Smooth muscle cell (in vitro differentiated cells): ENCODE data around the gene HYAL3. TPM values are rescaled to one million over a fixed set of nuclear protein-coding genes. Genes with fewer than 3 reads are reported as not detected.
A peak's percentile ranks its signal among the peaks of the same experiment; 100 is the strongest.
"Not testable (repeated sequence)": the region's sequence is repeated elsewhere in the genome, so short reads cannot be mapped to it uniquely, and the experiment has no call there.

Experiments
- DNase-seq: peaks from one replicate; lab custom pipeline; 2025; ENCODE audit not compliant: unreplicated experiment; lab: John Stamatoyannopoulos, UW
- H2AFZ ChIP-seq: fragments of 200-600 bp; sonication (generic); 2 replicates; pipeline ENCODE4 v1.6.0; 2016; ENCODE audit warnings: antibody characterized with exemption, low read depth, mild to moderate bottlenecking
- H3F3A ChIP-seq: fragments of 200-600 bp; sonication (generic); 2 replicates; pipeline ENCODE4 v1.6.0; 2017; ENCODE audit warnings: antibody characterized with exemption, low read depth
- H3K27ac ChIP-seq: fragments of 200-600 bp; sonication (generic); 2 replicates; pipeline ENCODE4 v1.5.1; 2016; ENCODE audit warnings: low read depth, mild to moderate bottlenecking
- H3K27me3 ChIP-seq: fragments of 200-600 bp; sonication (generic); 2 replicates; pipeline ENCODE4 v1.6.1; 2016; ENCODE audit warnings: low read depth, mild to moderate bottlenecking
- H3K36me3 ChIP-seq: fragments of 200-600 bp; sonication (generic); 2 replicates; pipeline ENCODE4 v1.5.1; 2016; ENCODE audit warnings: low read depth
- H3K4me1 ChIP-seq: fragments of 200-600 bp; sonication (generic); 2 replicates; pipeline ENCODE4 v1.5.1; 2016; ENCODE audit warnings: low read depth
- H3K4me2 ChIP-seq: fragments of 200-600 bp; sonication (generic); 2 replicates; pipeline ENCODE4 v1.6.0; 2016; ENCODE audit warnings: mild to moderate bottlenecking
- H3K4me3 ChIP-seq: fragments of 200-600 bp; sonication (generic); 2 replicates; pipeline ENCODE4 v1.5.1; 2016; ENCODE audit warnings: mild to moderate bottlenecking
- H3K79me2 ChIP-seq: fragments of 200-600 bp; sonication (generic); 2 replicates; pipeline ENCODE4 v1.6.0; 2016; ENCODE audit warnings: low read depth, mild to moderate bottlenecking
- H3K9ac ChIP-seq: fragments of 200-600 bp; sonication (generic); 2 replicates; pipeline ENCODE4 v1.6.0; 2016; ENCODE audit warnings: low read depth
- H3K9me3 ChIP-seq: fragments of 200-600 bp; sonication (generic); replicated peaks from 2 replicates; pipeline ENCODE4 v1.5.1; 2016; ENCODE audit warnings: low read depth
- H4K20me1 ChIP-seq: fragments of 200-600 bp; sonication (generic); 2 replicates; pipeline ENCODE4 v1.6.0; 2016; ENCODE audit warnings: low read depth
- WGBS: methylation state at CpG from one replicate; pipeline ENCODE4 v1.1.7; 2016; ENCODE audit warnings: low lambda C conversion rate; 5-methylcytosine and 5-hydroxymethylcytosine counted together
- polyA plus RNA-seq: library from polyadenylated mRNA; unstranded; fragments of >200 nt; fragmentation: Nextera tagmentation; extraction: Ambion mirVana; gene quantifications from 2 replicates; pipeline ENCODE4 v1.2.1, GENCODE V29; 2016
- total RNA-seq: library from RNA; depleted of rRNA; stranded (reverse); fragments of >200 nt; gene quantifications from 2 replicates; pipeline ENCODE4 v1.2.3, GENCODE V29; 2014
- TF ChIP-seq, protein P1 (sequence below): fragments of 200-600 bp; sonication (generic); IDR thresholded peaks from 2 replicates; pipeline ENCODE4 v1.5.1; 2017; ENCODE audit warnings: borderline replicate concordance, mild to moderate bottlenecking, antibody characterized with exemption; ENCODE audit not compliant: insufficient read depth, poor library complexity, severe bottlenecking

Gene HYAL3
- total and polyA plus RNA-seq, 2 experiments from 2014 or later = 2.5 to 3.7 TPM

- H3K4me2 ChIP-seq = peak overlapping the region; percentile 2
These were observed 17.5 kb upstream of the HYAL3 start for GRCh38 chr3:50316657-50317242.

GRCh38 chr3:50314816-50315215 is 15.6 kb upstream of the HYAL3 start:
- H3K27ac ChIP-seq = no peak overlapping the region
- H3F3A ChIP-seq = no peaks in the 10 kb centered on the region
- H3K4me3 ChIP-seq = no peak overlapping the region
- peaks cover 1% of the 10 kb centered on the region for H3K36me3 ChIP-seq
- DNase-seq = no peak
- H4K20me1 ChIP-seq = peaks cover 24% of the 10 kb centered on the region
- 99% methylated on average over 4 of the region's 4 CpGs for WGBS
- H3K4me1 ChIP-seq = peaks cover under 1% of the 10 kb centered on the region
- H3K79me2 ChIP-seq = peaks cover 13% of the 10 kb centered on the region
- no peaks in the 10 kb centered on the region for H3K9me3 ChIP-seq
- no peak overlapping the region for H2AFZ ChIP-seq
- no peak overlapping the region for H3K4me2 ChIP-seq
- H3K27me3 ChIP-seq = no peaks in the 10 kb centered on the region
- no peak overlapping the region for H3K9ac ChIP-seq
- TF ChIP-seq, protein P1, sequence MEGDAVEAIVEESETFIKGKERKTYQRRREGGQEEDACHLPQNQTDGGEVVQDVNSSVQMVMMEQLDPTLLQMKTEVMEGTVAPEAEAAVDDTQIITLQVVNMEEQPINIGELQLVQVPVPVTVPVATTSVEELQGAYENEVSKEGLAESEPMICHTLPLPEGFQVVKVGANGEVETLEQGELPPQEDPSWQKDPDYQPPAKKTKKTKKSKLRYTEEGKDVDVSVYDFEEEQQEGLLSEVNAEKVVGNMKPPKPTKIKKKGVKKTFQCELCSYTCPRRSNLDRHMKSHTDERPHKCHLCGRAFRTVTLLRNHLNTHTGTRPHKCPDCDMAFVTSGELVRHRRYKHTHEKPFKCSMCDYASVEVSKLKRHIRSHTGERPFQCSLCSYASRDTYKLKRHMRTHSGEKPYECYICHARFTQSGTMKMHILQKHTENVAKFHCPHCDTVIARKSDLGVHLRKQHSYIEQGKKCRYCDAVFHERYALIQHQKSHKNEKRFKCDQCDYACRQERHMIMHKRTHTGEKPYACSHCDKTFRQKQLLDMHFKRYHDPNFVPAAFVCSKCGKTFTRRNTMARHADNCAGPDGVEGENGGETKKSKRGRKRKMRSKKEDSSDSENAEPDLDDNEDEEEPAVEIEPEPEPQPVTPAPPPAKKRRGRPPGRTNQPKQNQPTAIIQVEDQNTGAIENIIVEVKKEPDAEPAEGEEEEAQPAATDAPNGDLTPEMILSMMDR = no peak

More at GRCh38 chr3:50316657-50317242, 17.5 kb upstream of the HYAL3 start:
- no peak overlapping the region for H3K4me3 ChIP-seq
- H3K9me3 ChIP-seq = no peaks in the 10 kb centered on the region
- peaks cover 24% of the 10 kb centered on the region for H4K20me1 ChIP-seq
- H3K36me3 ChIP-seq = no peaks in the 10 kb centered on the region
- TF ChIP-seq, protein P1 = no peak
- DNase-seq = no peak
- H3F3A ChIP-seq = no peaks in the 10 kb centered on the region
- H3K79me2 ChIP-seq = peaks cover 20% of the 10 kb centered on the region
- peak overlapping the region; percentile 75 for H3K27ac ChIP-seq
- peaks cover 8% of the 10 kb centered on the region for H3K4me1 ChIP-seq
- H3K9ac ChIP-seq = peak overlapping the region; percentile 44
- H3K27me3 ChIP-seq = no peaks in the 10 kb centered on the region
- WGBS = 49% methylated on average over 9 of the region's 9 CpGs
- no peak overlapping the region for H2AFZ ChIP-seq

- no peak overlapping the region for H3K9ac ChIP-seq
- peaks cover 5% of the 10 kb centered on the region for H3K36me3 ChIP-seq
- no peak overlapping the region for H3K4me3 ChIP-seq
- H2AFZ ChIP-seq = no peak overlapping the region
- no peaks in the 10 kb centered on the region for H3K27me3 ChIP-seq
- no peaks in the 10 kb centered on the region for H3K4me1 ChIP-seq
- H3K4me2 ChIP-seq = no peak overlapping the region
- DNase-seq = no peak
- no peaks in the 10 kb centered on the region for H3K9me3 ChIP-seq
- H3K79me2 ChIP-seq = peaks cover 8% of the 10 kb centered on the region
- WGBS = 98% methylated on average over 3 of the region's 3 CpGs
- peaks cover 24% of the 10 kb centered on the region for H4K20me1 ChIP-seq
- TF ChIP-seq, protein P1 = no peak
- H3K27ac ChIP-seq = no peak overlapping the region
- H3F3A ChIP-seq = no peaks in the 10 kb centered on the region
These were observed 15.1 kb upstream of the HYAL3 start for GRCh38 chr3:50314342-50314741.

- not testable (repeated sequence) for H3F3A ChIP-seq, H3K9me3 ChIP-seq, H2AFZ ChIP-seq, DNase-seq, H3K36me3 ChIP-seq, H3K4me2 ChIP-seq, H3K9ac ChIP-seq, H3K4me3 ChIP-seq, H3K79me2 ChIP-seq, H3K27ac ChIP-seq, H3K4me1 ChIP-seq, H3K27me3 ChIP-seq
- peaks cover 14% of the 10 kb centered on the region for H4K20me1 ChIP-seq
- 98% methylated on average over 16 of the region's 32 CpGs for whole genome bisulfite sequencing
These were observed 12.8 kb upstream of the HYAL3 start for GRCh38 chr3:50312041-50312440.
